ENCODE data around the gene LYRM4. TPM values are rescaled to one million over a fixed set of nuclear protein-coding genes. Genes with fewer than 3 reads are reported as not detected.

The LYRM4 gene
- total RNA-seq, 1 experiment from 2014 or later = 44.3 TPM

DNA sequence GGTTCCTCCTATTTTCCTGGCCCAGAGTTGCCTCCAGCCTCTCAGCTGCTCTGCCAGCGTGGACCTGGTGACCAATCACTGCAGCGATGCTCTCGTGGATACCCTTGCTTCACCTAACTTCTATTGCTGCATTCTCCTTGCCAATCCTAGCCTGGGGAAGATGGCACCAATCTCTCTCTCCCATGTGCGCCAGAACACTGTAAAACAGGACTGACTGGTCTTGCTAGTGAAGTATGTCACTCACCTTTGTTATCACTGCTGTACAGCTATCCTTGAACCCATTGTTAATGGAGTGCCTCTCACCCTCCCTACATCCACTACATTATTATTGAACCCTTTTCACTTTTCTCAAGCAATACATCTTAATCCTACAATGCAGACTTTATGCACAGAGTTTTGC lies 80.1 kb downstream of the LYRM4 start:
- Histone ChIP-seq H2AK5ac (ENCODE audit: insufficient read length, low read length) (no peak overlapping the region), H3K9me3 (ENCODE audit: control insufficient read depth, low read depth, low read length) (no peaks in the 10 kb centered on the region), H3K4me1 (ENCODE audit: insufficient read depth, low read length) (no peaks in the 10 kb centered on the region), H2BK5ac (ENCODE audit: insufficient read length, low read length) (no peak overlapping the region), H2AFZ (ENCODE audit: low read length) (no peak overlapping the region), H3K4me2 (ENCODE audit: insufficient read depth, insufficient read length, low read length) (no peak overlapping the region), H2BK120ac (ENCODE audit: low read depth, low read length, poor library complexity, severe bottlenecking) (no peak overlapping the region), H3K4ac (ENCODE audit: low read depth, low read length) (no peak overlapping the region), H3K56ac (ENCODE audit: insufficient read length, low read depth, low read length) (no peak overlapping the region), H3K14ac (ENCODE audit: insufficient read depth, low read length) (no peak overlapping the region), H3K27me3 (ENCODE audit: insufficient read depth, low read length) (no peaks in the 10 kb centered on the region), H2BK20ac (ENCODE audit: low read depth, low read length, poor library complexity, severe bottlenecking) (no peak overlapping the region), H4K5ac (ENCODE audit: insufficient read length, low read depth, low read length) (no peak overlapping the region), H3K79me1 (ENCODE audit: insufficient read depth, low read depth, low read length, poor library complexity, severe bottlenecking) (no peaks in the 10 kb centered on the region), H3K18ac (ENCODE audit: insufficient read length, low read depth, low read length) (no peak overlapping the region), H3K23ac (ENCODE audit: insufficient read length, low read depth, low read length) (no peak overlapping the region), H3K23me2 (ENCODE audit: insufficient read length, low read depth, low read length, poor library complexity, severe bottlenecking) (no peaks in the 10 kb centered on the region), H4K20me1 (ENCODE audit: control insufficient read depth, insufficient read depth, insufficient read length) (no peaks in the 10 kb centered on the region), H2BK12ac (ENCODE audit: insufficient read length, low read depth, low read length) (no peak overlapping the region), H3K27ac (ENCODE audit: insufficient read length, low read depth, low read length) (no peak overlapping the region), H2BK15ac (ENCODE audit: low read depth, low read length) (no peak overlapping the region), H4K8ac (replicated peaks; ENCODE audit: insufficient read length, low read depth, low read length) (no peak overlapping the region), H4K91ac (ENCODE audit: insufficient read length, low read depth, low read length) (no peak overlapping the region), H3K79me2 (ENCODE audit: insufficient read depth, low read length) (no peaks in the 10 kb centered on the region; the same call in 1 of the 2 replicates), H3K9ac (ENCODE audit: extremely low read depth, insufficient read length, low read length) (no peak overlapping the region), H3T11ph (ENCODE audit: low read length) (no peak overlapping the region)
- Mint-ChIP-seq H3K4me3 (no peak overlapping the region), H3K27me3 (ENCODE audit: low read depth) (no peaks in the 10 kb centered on the region; the same call in 1 of the 2 replicates), H3K9me3 (no peaks in the 10 kb centered on the region), H3K27ac (peak overlapping the region in 1 of 3 experiments; percentile 3; a peak in 1 of 7 replicates), H3K4me1 (peaks cover 17 to 18% of the 10 kb centered on the region in 2 experiments), H3K36me3 (ENCODE audit: insufficient read depth in 1 of 3, low read depth in 3 of 3) (no peaks in the 10 kb centered on the region; a peak in 1 of 7 replicates)
- no CpG with 5 or more reads among the region's 4 CpGs for WGBS (ENCODE audit: extremely low coverage, insufficient read length, low lambda C conversion rate)
- TF ChIP-seq, protein P1, sequence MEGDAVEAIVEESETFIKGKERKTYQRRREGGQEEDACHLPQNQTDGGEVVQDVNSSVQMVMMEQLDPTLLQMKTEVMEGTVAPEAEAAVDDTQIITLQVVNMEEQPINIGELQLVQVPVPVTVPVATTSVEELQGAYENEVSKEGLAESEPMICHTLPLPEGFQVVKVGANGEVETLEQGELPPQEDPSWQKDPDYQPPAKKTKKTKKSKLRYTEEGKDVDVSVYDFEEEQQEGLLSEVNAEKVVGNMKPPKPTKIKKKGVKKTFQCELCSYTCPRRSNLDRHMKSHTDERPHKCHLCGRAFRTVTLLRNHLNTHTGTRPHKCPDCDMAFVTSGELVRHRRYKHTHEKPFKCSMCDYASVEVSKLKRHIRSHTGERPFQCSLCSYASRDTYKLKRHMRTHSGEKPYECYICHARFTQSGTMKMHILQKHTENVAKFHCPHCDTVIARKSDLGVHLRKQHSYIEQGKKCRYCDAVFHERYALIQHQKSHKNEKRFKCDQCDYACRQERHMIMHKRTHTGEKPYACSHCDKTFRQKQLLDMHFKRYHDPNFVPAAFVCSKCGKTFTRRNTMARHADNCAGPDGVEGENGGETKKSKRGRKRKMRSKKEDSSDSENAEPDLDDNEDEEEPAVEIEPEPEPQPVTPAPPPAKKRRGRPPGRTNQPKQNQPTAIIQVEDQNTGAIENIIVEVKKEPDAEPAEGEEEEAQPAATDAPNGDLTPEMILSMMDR (conservative IDR thresholded peaks at IDR 0.05) = no peak
- DNase-seq = no peak

All from H9 (cell line).